Measurements from ENCODE around the gene VPREB3.

DNA sequence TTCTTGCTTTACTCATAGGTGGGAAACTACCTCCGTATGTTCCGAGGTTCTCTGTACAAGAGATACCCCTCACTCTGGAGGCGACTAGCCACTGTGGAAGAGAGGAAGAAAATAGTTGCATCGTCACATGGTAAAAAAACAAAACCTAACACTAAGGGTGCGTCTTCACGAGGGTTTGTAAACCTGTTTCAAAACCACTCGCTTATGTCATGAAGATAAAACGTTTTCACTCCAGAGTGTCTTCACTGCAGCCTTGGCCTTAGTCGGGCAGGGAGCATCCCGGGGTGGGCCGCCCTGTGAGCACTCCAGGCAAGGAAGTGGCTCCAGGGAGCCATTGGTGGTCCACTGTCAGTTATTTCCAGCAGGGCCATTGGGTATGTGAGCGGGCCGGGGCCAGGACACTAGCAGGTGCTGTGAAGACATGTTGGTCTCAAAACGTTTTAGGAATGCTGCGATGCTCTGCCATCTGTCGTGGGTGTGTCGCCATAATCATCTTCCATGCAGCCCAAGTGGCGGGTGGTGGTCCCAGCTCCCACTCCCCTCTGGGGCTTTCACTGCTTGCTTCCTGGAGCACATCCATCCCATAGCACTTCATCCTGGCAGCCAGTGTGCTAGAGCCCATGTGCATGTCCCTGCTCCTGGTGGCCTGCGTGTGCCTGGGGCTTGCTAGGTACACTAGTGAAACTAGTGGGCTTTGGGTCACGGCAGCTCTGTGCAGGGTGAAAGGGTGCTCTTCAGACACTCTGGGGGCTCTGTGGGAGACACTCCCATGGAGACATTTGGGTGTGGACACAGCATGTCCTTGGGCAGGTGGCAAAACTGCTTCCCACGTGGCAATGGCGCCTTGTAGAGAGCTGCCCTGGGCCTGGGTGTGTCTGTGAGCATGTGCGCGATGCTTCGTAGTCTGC, 37.8 kb upstream of the VPREB3 start:
- TF ChIP-seq EZH2 (IDR thresholded peaks at IDR 0.05; ENCODE audit: low read length) = no peak
- TF ChIP-seq, protein P1, sequence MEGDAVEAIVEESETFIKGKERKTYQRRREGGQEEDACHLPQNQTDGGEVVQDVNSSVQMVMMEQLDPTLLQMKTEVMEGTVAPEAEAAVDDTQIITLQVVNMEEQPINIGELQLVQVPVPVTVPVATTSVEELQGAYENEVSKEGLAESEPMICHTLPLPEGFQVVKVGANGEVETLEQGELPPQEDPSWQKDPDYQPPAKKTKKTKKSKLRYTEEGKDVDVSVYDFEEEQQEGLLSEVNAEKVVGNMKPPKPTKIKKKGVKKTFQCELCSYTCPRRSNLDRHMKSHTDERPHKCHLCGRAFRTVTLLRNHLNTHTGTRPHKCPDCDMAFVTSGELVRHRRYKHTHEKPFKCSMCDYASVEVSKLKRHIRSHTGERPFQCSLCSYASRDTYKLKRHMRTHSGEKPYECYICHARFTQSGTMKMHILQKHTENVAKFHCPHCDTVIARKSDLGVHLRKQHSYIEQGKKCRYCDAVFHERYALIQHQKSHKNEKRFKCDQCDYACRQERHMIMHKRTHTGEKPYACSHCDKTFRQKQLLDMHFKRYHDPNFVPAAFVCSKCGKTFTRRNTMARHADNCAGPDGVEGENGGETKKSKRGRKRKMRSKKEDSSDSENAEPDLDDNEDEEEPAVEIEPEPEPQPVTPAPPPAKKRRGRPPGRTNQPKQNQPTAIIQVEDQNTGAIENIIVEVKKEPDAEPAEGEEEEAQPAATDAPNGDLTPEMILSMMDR (optimal IDR thresholded peaks at IDR 0.05 in 1 of 3, IDR thresholded peaks at IDR 0.05 in 1 of 3, conservative IDR thresholded peaks at IDR 0.05 in 1 of 3; ENCODE audit: extremely low read depth in 1 of 3, insufficient read depth in 2 of 3, low read length in 3 of 3) = no peak
